ENCODE measurements around the gene FBP1.

GRCh38 chr9:94677929-94678328, 38.6 kb upstream of the FBP1 start:
- TF ChIP-seq POLR2A (IDR thresholded peaks at IDR 0.05) (no peak), POLR2AphosphoS5 (IDR thresholded peaks at IDR 0.05) (no peak), CTCF (IDR thresholded peaks at IDR 0.05) (no peak), EP300 (IDR thresholded peaks at IDR 0.05; ENCODE audit: low read depth) (no peak)
